SU-DHL-6 (cell line): ENCODE data around the gene CCL15.

Experiments
- CTCF ChIP-seq: fragments of 200-600 bp; sonication (generic); IDR thresholded peaks from one replicate; pipeline ENCODE4 v1.5.1; 2017; ENCODE audit warnings: antibody characterized with exemption, mild to moderate bottlenecking, low read length, moderate library complexity; ENCODE audit not compliant: insufficient read depth, poor library complexity, severe bottlenecking
- EZH2phosphoT487 ChIP-seq: fragments of 200-600 bp; sonication (generic), shearing (Covaris generic); conservative IDR thresholded peaks from 2 replicates; pipeline ENCODE4 v1.6.1; 2018; ENCODE audit warnings: mild to moderate bottlenecking, antibody characterized with exemption, low read length, moderate library complexity, mixed read lengths

- TF ChIP-seq CTCF (no peak), EZH2phosphoT487 (no peak)
These were observed 28.8 kb downstream of the CCL15 start for GRCh38 chr17:35972535-35972934.
